HepG2 (cell line): Measurements from ENCODE around the gene TMEM120A. TPM values are rescaled to one million over a fixed set of nuclear protein-coding genes. Genes with fewer than 3 reads are reported as not detected.

ENCODE experiments used
- ASH2L ChIP-seq: fragments of 300-600, 200-600 bp; sonication (generic); IDR thresholded peaks from 2 replicates; pipeline ENCODE4 v1.7.0; 2017; ENCODE audit warnings: low read depth, mild to moderate bottlenecking, moderate library complexity, mixed read lengths, low read length; ENCODE audit not compliant: insufficient read length
- BCL6 ChIP-seq: IDR thresholded peaks from 2 replicates; pipeline ENCODE4 v1.6.1; 2016; ENCODE audit warnings: missing genetic modification reagents, missing compliant biosample characterization
- DNMT1 ChIP-seq: sonication (generic); formaldehyde crosslinking; IDR thresholded peaks from 2 replicates; pipeline ENCODE4 v1.5.1; 2020; ENCODE audit warnings: mild to moderate bottlenecking, missing genetic modification reagents
- FOXK2 ChIP-seq: fragments of 450-650 bp; IDR thresholded peaks from 2 replicates; pipeline ENCODE4 v1.6.1; 2016
- HMG20B ChIP-seq: conservative IDR thresholded peaks from 2 replicates; pipeline ENCODE4 v1.6.1; 2016; ENCODE audit warnings: missing genetic modification reagents, missing compliant biosample characterization
- HNF4A ChIP-seq: sonication (generic); formaldehyde crosslinking; IDR thresholded peaks from 2 replicates; pipeline ENCODE4 v1.4.0; 2020; ENCODE audit warnings: missing genetic modification reagents
- HNF4G ChIP-seq, 2 experiments: sonication (generic) in 1 of 2; formaldehyde crosslinking in 1 of 2; IDR thresholded peaks; 2 replicates each; pipeline versions ENCODE4 v1.4.0 to v1.6.1; 2011 to 2020; ENCODE audit warnings: borderline replicate concordance in 2 of 2, low read depth in 2 of 2, mild to moderate bottlenecking in 2 of 2, low read length in 1 of 2, missing genetic modification reagents in 1 of 2, moderate library complexity in 1 of 2
- KDM5B ChIP-seq: sonication (generic); formaldehyde crosslinking; IDR thresholded peaks from 2 replicates; pipeline ENCODE4 v1.4.0; 2020; ENCODE audit warnings: missing genetic modification reagents, mild to moderate bottlenecking, borderline replicate concordance
- MXI1 ChIP-seq: IDR thresholded peaks from 3 replicates; pipeline ENCODE4 v1.6.1; 2012; ENCODE audit warnings: low read depth, low read length, inconsistent platforms, borderline replicate concordance
- PITX1 ChIP-seq: sonication (generic); formaldehyde crosslinking; IDR thresholded peaks from 2 replicates; pipeline ENCODE4 v1.5.1; 2020; ENCODE audit warnings: mild to moderate bottlenecking, missing genetic modification reagents
- RBM39 ChIP-seq: fragments of 200-400 bp; formaldehyde crosslinking; IDR thresholded peaks from one replicate; pipeline ENCODE4 v1.6.1; 2018; ENCODE audit warnings: antibody characterized with exemption, mild to moderate bottlenecking, low read depth, low read length; ENCODE audit not compliant: poor library complexity, severe bottlenecking
- THRA ChIP-seq: sonication (generic); formaldehyde crosslinking; IDR thresholded peaks from 2 replicates; pipeline ENCODE4 v1.4.0; 2020; ENCODE audit warnings: missing genetic modification reagents, borderline replicate concordance
- ZMYM2 ChIP-seq: sonication (generic); formaldehyde crosslinking; IDR thresholded peaks from 2 replicates; pipeline ENCODE4 v1.8.0; 2022; ENCODE audit warnings: mild to moderate bottlenecking, missing genetic modification reagents
- ZNF138 ChIP-seq: sonication (generic); formaldehyde crosslinking; IDR thresholded peaks from 2 replicates; pipeline ENCODE4 v1.5.0; 2020; ENCODE audit warnings: mild to moderate bottlenecking, low read depth, missing genetic modification reagents
- ZNF224 ChIP-seq: sonication (generic); formaldehyde crosslinking; IDR thresholded peaks from 2 replicates; pipeline ENCODE4 v1.5.0; 2020; ENCODE audit warnings: mild to moderate bottlenecking, missing genetic modification reagents
- ZNF263 ChIP-seq: sonication (generic); formaldehyde crosslinking; IDR thresholded peaks from 2 replicates; pipeline ENCODE4 v1.4.0; 2020; ENCODE audit warnings: missing genetic modification reagents
- ZNF670 ChIP-seq: sonication (generic); formaldehyde crosslinking; IDR thresholded peaks from 2 replicates; pipeline ENCODE4 v1.8.0; 2022; ENCODE audit warnings: mild to moderate bottlenecking, missing genetic modification reagents, borderline replicate concordance
- ZNF780A ChIP-seq: sonication (generic); formaldehyde crosslinking; IDR thresholded peaks from 2 replicates; pipeline ENCODE4 v1.8.0; 2022; ENCODE audit warnings: mild to moderate bottlenecking, missing genetic modification reagents, moderate library complexity
- ZNF841 ChIP-seq: sonication (generic); formaldehyde crosslinking; IDR thresholded peaks from 2 replicates; pipeline ENCODE4 v1.8.1; 2023; ENCODE audit warnings: missing genetic modification reagents, borderline replicate concordance
- polyA plus RNA-seq, 8 experiments: library from polyadenylated mRNA; depleted of rRNA in 3 of 8; stranded (reverse) in 7 of 8; unstranded in 1 of 8; fragments of >200 nt; fragmentation: Illumina TruSeq in 4 of 8; extraction: Trizol in 4 of 8; gene quantifications; 2 replicates each; pipeline versions ENCODE4 v1.2.1 to v1.2.3, GENCODE V29; 2011 to 2016; ENCODE audit warnings: low read depth in 4 of 8, missing spikeins in 1 of 8, mixed read lengths in 1 of 8; ENCODE audit not compliant: insufficient read depth in 1 of 8
- total RNA-seq, 5 experiments: library from RNA; depleted of rRNA; stranded (reverse); fragments of >200 nt; fragmentation: Illumina TruSeq; extraction: Trizol; gene quantifications; 2 replicates each; pipeline ENCODE4 v1.2.3, GENCODE V29; 2016; ENCODE audit warnings: low read depth in 1 of 5
- TF ChIP-seq, protein P1 (sequence below): sonication (generic); formaldehyde crosslinking; IDR thresholded peaks from 2 replicates; pipeline ENCODE4 v1.4.0; 2020; ENCODE audit warnings: missing genetic modification reagents
- TF ChIP-seq, protein P2 (sequence below): sonication (generic); formaldehyde crosslinking; IDR thresholded peaks from 2 replicates; pipeline ENCODE4 v1.5.1; 2020; ENCODE audit warnings: missing genetic modification reagents, mild to moderate bottlenecking, borderline replicate concordance
- TF ChIP-seq, protein P3 (sequence below): sonication (generic); formaldehyde crosslinking; IDR thresholded peaks from 2 replicates; pipeline ENCODE4 v1.4.0; 2020; ENCODE audit warnings: missing genetic modification reagents, low read depth, mild to moderate bottlenecking, borderline replicate concordance

TMEM120A gene
- total and polyA plus RNA-seq, 2 of the 13 experiments (the other 11 are each of a cell fraction or from before 2014, with no cell fraction given) = 40.3 to 102 TPM

GRCh38 chr7:75993689-75994387 is 557 bp downstream of the TMEM120A start (continued):
- no peak for TF ChIP-seq ZNF841 (CRISPR knock-in tag)
- no peak for TF ChIP-seq THRA (CRISPR knock-in tag)
- peak; percentile 43; the same call in 1 of the 2 replicates for TF ChIP-seq HNF4G (IDR thresholded peaks at IDR 0.05; ENCODE audit: borderline replicate concordance, low read depth, low read length)
- no peak for TF ChIP-seq HNF4G (CRISPR knock-in tag; IDR thresholded peaks at IDR 0.05; ENCODE audit: borderline replicate concordance, low read depth)
- peak; percentile 79; the same call in 1 of the 2 replicates for TF ChIP-seq DNMT1 (CRISPR knock-in tag)
- TF ChIP-seq, protein P1, sequence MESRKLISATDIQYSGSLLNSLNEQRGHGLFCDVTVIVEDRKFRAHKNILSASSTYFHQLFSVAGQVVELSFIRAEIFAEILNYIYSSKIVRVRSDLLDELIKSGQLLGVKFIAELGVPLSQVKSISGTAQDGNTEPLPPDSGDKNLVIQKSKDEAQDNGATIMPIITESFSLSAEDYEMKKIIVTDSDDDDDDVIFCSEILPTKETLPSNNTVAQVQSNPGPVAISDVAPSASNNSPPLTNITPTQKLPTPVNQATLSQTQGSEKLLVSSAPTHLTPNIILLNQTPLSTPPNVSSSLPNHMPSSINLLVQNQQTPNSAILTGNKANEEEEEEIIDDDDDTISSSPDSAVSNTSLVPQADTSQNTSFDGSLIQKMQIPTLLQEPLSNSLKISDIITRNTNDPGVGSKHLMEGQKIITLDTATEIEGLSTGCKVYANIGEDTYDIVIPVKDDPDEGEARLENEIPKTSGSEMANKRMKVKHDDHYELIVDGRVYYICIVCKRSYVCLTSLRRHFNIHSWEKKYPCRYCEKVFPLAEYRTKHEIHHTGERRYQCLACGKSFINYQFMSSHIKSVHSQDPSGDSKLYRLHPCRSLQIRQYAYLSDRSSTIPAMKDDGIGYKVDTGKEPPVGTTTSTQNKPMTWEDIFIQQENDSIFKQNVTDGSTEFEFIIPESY (CRISPR knock-in tag) = peak; percentile 51
- TF ChIP-seq ASH2L = peak; percentile 28
- peak; percentile 67; the same call in 2 of the 3 replicates for TF ChIP-seq MXI1
- TF ChIP-seq PITX1 = peak; percentile 56; the same call in 1 of the 2 replicates
- TF ChIP-seq, protein P2, sequence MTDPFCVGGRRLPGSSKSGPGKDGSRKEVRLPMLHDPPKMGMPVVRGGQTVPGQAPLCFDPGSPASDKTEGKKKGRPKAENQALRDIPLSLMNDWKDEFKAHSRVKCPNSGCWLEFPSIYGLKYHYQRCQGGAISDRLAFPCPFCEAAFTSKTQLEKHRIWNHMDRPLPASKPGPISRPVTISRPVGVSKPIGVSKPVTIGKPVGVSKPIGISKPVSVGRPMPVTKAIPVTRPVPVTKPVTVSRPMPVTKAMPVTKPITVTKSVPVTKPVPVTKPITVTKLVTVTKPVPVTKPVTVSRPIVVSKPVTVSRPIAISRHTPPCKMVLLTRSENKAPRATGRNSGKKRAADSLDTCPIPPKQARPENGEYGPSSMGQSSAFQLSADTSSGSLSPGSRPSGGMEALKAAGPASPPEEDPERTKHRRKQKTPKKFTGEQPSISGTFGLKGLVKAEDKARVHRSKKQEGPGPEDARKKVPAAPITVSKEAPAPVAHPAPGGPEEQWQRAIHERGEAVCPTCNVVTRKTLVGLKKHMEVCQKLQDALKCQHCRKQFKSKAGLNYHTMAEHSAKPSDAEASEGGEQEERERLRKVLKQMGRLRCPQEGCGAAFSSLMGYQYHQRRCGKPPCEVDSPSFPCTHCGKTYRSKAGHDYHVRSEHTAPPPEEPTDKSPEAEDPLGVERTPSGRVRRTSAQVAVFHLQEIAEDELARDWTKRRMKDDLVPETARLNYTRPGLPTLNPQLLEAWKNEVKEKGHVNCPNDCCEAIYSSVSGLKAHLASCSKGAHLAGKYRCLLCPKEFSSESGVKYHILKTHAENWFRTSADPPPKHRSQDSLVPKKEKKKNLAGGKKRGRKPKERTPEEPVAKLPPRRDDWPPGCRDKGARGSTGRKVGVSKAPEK (CRISPR knock-in tag) = peak; percentile 39; the same call in 1 of the 2 replicates
- no peak for TF ChIP-seq HMG20B
- no peak; the same call in 1 of the 2 replicates for TF ChIP-seq BCL6 (CRISPR knock-in tag)
- TF ChIP-seq ZMYM2 = no peak
- no peak for TF ChIP-seq ZNF780A (CRISPR knock-in tag)
- TF ChIP-seq, protein P3, sequence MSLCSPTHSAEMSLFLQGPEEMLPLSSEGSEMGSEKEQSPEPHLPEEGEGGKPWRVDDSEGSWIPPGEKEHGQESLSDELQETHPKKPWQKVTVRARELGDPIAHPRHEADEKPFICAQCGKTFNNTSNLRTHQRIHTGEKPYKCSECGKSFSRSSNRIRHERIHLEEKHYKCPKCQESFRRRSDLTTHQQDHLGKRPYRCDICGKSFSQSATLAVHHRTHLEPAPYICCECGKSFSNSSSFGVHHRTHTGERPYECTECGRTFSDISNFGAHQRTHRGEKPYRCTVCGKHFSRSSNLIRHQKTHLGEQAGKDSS (CRISPR knock-in tag) = peak; percentile 18; the same call in 1 of the 2 replicates
- peak; percentile 52; the same call in 1 of the 2 replicates for TF ChIP-seq ZNF263 (CRISPR knock-in tag)
- TF ChIP-seq ZNF224 = 0 out of 2 replicates have a peak, but pooled peaks have one; percentile 0
- peak; percentile 35; the same call in 1 of the 2 replicates for TF ChIP-seq ZNF670 (CRISPR knock-in tag)
- peak; percentile 65 for TF ChIP-seq RBM39
- TF ChIP-seq HNF4A = peak; percentile 78
- 0 out of 2 replicates have a peak, but pooled peaks have one; percentile 38 for TF ChIP-seq FOXK2
- TF ChIP-seq KDM5B (CRISPR knock-in tag) = peak; percentile 45; the same call in 1 of the 2 replicates
- TF ChIP-seq ZNF138 (CRISPR knock-in tag) = 0 out of 2 replicates have a peak, but pooled peaks have one; percentile 5
